LNCAP (cell line): ENCODE measurements around the gene KRT16.

Source experiments
- CTCF ChIP-seq: fragments of 450-650 bp; IDR thresholded peaks from 2 replicates; pipeline ENCODE4 v1.5.1; 2017; ENCODE audit warnings: mild to moderate bottlenecking

Gene KRT16

GRCh38 chr17:41639492-41640473 is 27.2 kb upstream of the KRT16 start:
- no peak for TF ChIP-seq CTCF

DNA sequence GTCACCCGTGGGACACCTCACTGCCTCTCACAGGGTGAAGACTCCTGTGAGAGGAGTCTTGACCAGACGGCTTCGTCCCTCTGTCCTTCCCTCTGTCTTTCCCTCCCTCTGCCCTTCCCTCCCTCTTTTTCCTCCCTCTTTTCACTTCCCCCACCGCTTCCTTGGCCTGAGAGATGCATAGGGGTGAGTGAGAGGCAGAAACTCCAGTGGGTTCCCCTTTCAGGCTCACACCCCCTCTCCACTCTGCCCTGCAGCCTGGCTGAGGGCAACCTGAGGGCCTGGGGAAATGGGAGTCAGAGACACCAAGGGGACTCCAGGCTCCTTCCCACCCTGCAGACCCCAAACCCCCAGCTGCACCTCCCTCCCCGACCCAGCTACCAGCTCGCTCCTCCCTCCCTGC is 26.4 kb upstream of the KRT16 start:
- TF ChIP-seq CTCF, result no peak

- no peak for TF ChIP-seq CTCF
Measured at GRCh38 chr17:41638194-41638593, 25.6 kb upstream of the KRT16 start.

GRCh38 chr17:41636652-41637051 is 24.1 kb upstream of the KRT16 start:
- no peak for TF ChIP-seq CTCF

DNA sequence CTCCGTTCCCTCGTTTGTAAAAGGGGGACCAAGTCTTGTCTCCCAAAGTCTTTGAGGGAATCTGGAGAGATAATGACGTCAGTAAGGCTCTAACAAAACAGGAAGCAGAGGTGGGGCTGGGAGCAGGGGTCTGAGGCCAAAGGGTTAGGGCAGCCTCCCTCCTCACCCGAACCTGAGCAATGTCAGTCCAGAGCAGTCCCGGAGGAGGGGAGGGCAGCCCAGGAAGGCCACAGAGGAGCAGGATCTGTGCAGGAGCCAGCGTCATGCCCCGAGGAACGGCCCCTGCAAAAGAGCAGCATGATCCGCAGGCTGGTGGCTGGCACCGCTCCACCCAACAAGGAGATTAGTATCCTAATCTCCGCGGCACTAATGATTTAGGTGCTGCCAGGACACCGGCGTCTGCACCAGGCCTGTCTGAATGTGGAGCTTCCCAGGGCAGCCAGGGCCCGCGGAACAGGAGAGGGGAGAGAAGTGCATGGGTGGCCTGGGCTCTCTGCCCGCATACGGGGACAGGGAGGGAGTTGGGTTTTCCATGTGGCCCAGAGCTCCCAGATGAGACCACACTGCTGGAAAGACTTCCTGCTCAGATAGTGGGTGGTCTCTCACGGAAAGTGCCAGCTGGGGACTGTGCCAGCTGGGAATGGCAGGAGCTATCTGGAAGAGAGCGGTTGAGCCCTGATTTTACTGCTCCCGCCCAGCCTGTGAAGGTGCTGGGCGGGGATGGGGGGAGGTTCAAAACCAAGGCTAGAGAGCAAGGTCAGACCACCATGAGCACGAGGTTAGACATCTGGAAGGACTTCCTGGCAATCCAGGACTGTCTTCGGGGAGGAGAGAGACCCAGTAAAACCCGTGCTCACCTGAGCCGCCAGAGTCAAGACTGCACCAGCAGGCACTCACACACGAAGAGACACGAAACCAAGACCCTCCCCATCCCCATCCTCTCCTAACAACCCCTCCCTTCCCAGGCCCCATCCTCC is 22.8 kb upstream of the KRT16 start:
- no peak for TF ChIP-seq CTCF

- no peak for TF ChIP-seq CTCF
Measured at GRCh38 chr17:41634639-41635038, 22.1 kb upstream of the KRT16 start.

GRCh38 chr17:41633556-41634199 is 21.1 kb upstream of the KRT16 start:
- TF ChIP-seq CTCF, result no peak
